ENCODE results near the gene TBL1X. TPM values are rescaled to one million over a fixed set of nuclear protein-coding genes. Genes with fewer than 3 reads are reported as not detected.

Gene TBL1X
- total and polyA plus RNA-seq, 4 donors: 2.3 to 21.7 (median 13.3) TPM

GRCh38 chrX:9476810-9477575, 12.1 kb downstream of the TBL1X start:
- peaks cover 0 to 11% (median 3%) of the 10 kb centered on the region in 3 donors for H3K27me3 ChIP-seq (ENCODE audit: control insufficient read depth in 3 of 3, insufficient read depth in 3 of 3, low read length in 2 of 3)
- H3K36me3 ChIP-seq (ENCODE audit: control insufficient read depth in 4 of 4, insufficient read depth in 4 of 4, low read length in 4 of 4): no peaks in the 10 kb centered on the region
- no peak overlapping the region for H3K9ac ChIP-seq (ENCODE audit: insufficient read depth in 1 of 2, low read length in 2 of 2)
- H3K4me1 ChIP-seq (ENCODE audit: control insufficient read depth in 5 of 5, insufficient read depth in 5 of 5, low read length in 5 of 5): peaks cover 0 to 3% (median 0%) of the 10 kb centered on the region in 5 donors
- H3K27ac ChIP-seq (ENCODE audit: low read depth in 1 of 2, low read length in 1 of 2): no peak overlapping the region
- no peak overlapping the region for H3K4me3 ChIP-seq
- WGBS, 2 donors: 75 to 87% methylated on average over 3 of the region's 3 CpGs
- DNase-seq: no peak
- ATAC-seq (ENCODE audit: insufficient read depth, low FRiP score): no peak
- no peaks in the 10 kb centered on the region for H3K9me3 ChIP-seq (ENCODE audit: control insufficient read depth in 4 of 4, insufficient read depth in 3 of 4, low read length in 3 of 4)
- TF ChIP-seq CTCF (IDR thresholded peaks at IDR 0.05; ENCODE audit: control extremely low read depth, extremely low read depth): no peak

- Histone ChIP-seq H3K36me3 (ENCODE audit: control insufficient read depth in 4 of 4, insufficient read depth in 4 of 4, low read length in 4 of 4) (no peaks in the 10 kb centered on the region), H3K27ac (ENCODE audit: low read depth in 1 of 2, low read length in 1 of 2) (no peak overlapping the region), H3K4me3 (no peak overlapping the region), H3K9me3 (ENCODE audit: control insufficient read depth in 4 of 4, insufficient read depth in 3 of 4, low read length in 3 of 4) (no peaks in the 10 kb centered on the region), H3K9ac (ENCODE audit: insufficient read depth in 1 of 2, low read length in 2 of 2) (no peak overlapping the region), H3K4me1 (ENCODE audit: control insufficient read depth in 5 of 5, insufficient read depth in 5 of 5, low read length in 5 of 5) (peaks cover 0 to under 1% (median 0%) of the 10 kb centered on the region in 5 donors), H3K27me3 (ENCODE audit: control insufficient read depth in 3 of 3, insufficient read depth in 3 of 3, low read length in 2 of 3) (peaks cover 0 to 9% (median 3%) of the 10 kb centered on the region in 3 donors)
- no peak for DNase-seq
- no peak for TF ChIP-seq CTCF (IDR thresholded peaks at IDR 0.05; ENCODE audit: control extremely low read depth, extremely low read depth)
- ATAC-seq (ENCODE audit: insufficient read depth, low FRiP score): no peak
- WGBS, 2 donors: 72 to 82% methylated on average over 2 of the region's 2 CpGs
These were observed 17.6 kb downstream of the TBL1X start for GRCh38 chrX:9482408-9482807.

- Histone ChIP-seq H3K4me1 (ENCODE audit: control insufficient read depth in 5 of 5, insufficient read depth in 5 of 5, low read length in 5 of 5) (no peaks in the 10 kb centered on the region), H3K27me3 (ENCODE audit: control insufficient read depth in 3 of 3, insufficient read depth in 3 of 3, low read length in 2 of 3) (peaks cover 0 to 9% (median 0%) of the 10 kb centered on the region in 3 donors), H3K9ac (ENCODE audit: insufficient read depth in 1 of 2, low read length in 2 of 2) (no peak overlapping the region), H3K4me3 (no peak overlapping the region), H3K27ac (ENCODE audit: low read depth in 1 of 2, low read length in 1 of 2) (no peak overlapping the region), H3K36me3 (ENCODE audit: control insufficient read depth in 4 of 4, insufficient read depth in 4 of 4, low read length in 4 of 4) (no peaks in the 10 kb centered on the region), H3K9me3 (ENCODE audit: control insufficient read depth in 4 of 4, insufficient read depth in 3 of 4, low read length in 3 of 4) (no peaks in the 10 kb centered on the region)
- 72 to 82% methylated on average over 3 of the region's 3 CpGs for WGBS, 2 donors
- ATAC-seq (ENCODE audit: insufficient read depth, low FRiP score) (no peak), DNase-seq (no peak)
- no peak for TF ChIP-seq CTCF (IDR thresholded peaks at IDR 0.05; ENCODE audit: control extremely low read depth, extremely low read depth)
These were observed 18.0 kb downstream of the TBL1X start for GRCh38 chrX:9482837-9483236.
